Hematopoietic multipotent progenitor cell treated with erythropoietin and hydrocortisone succinate and interleukin-3 and kit ligand, for 6 days (in vitro differentiated cells): ENCODE data around the gene UBASH3A.
"Not testable (repeated sequence)": the region's sequence is repeated elsewhere in the genome, so short reads cannot be mapped to it uniquely, and the experiment has no call there.

Experiments used
- DNase-seq: peaks from one replicate; pipeline ENCODE4 v3.0.0-alpha.2; 2015

The UBASH3A gene

DNA sequence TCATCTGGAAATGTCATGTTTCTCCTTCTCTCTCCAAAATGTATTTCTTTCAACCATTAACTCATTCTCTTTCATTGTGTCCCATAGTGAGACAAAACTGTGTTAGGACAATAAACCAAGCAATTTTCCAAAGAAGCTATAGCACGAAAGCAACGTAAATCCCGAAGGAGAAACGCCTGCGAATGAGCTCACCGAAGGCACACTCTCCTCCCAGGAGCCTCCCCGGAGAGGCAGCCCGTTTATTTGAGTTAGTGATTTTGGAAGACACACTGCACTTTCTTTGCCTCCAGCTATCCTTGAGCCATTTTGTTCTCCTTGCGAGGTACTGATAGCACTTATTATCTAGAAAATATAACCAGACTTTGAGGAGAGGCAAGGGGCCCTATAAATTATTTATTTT is 51.1 kb downstream of the UBASH3A start:
- no peak for DNase-seq

DNA sequence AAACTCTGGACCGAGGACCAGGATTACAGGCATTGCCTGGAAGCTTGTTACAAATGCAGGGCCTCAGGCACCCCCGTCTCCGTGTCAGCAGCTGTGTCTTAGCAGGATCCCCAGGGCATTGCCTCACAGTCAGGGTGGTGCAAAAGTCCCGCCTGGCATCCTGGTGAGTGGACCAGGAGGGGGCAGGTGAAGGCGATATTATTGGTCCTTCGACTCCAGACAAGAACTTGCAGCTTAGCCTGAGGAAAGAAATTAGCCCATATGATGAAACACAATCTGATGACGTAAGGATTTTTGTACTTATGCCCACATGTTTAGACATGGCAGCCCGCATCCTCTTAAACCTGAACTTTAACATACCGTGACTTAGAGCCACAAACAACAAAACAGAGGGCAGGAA is 51.5 kb downstream of the UBASH3A start:
- DNase-seq, result no peak

DNA sequence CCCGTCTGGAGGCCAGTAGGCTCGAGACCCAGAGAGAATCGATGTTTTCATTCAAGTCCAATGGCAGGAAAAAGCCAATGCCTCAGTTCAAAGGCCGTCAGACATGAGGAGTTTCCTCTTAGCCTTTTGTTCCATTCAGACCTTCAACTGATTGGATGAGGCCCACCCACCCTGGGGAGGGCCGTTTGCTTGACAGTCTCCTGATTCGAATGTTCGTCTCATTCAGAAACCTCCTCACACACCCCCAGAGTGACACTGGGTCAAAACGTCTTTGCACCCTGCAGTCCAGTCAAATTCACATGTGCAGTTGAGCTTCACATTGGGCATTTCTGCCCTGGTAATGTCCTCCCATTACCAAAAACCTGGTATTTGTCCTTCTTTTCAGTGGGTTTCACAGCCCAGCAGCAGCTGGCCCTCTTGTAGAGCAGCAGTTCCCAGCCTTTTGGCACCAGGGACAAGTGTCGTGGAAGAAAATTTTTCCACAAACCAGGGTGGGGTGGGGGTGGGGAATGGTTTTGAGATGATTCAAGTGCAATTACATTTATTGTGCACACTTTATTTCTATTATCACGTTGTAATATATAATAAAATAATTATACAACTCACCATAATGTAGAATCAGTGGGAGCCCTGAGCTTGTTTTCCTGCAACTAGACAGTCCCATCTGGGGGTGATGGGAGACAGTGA is 52.2 kb downstream of the UBASH3A start:
- DNase-seq, result no peak

- no peak for DNase-seq
Observed at GRCh38 chr21:42456457-42456856, 52.8 kb downstream of the UBASH3A start.

GRCh38 chr21:42459082-42459460 is 55.4 kb downstream of the UBASH3A start:
- DNase-seq, result no peak

DNA sequence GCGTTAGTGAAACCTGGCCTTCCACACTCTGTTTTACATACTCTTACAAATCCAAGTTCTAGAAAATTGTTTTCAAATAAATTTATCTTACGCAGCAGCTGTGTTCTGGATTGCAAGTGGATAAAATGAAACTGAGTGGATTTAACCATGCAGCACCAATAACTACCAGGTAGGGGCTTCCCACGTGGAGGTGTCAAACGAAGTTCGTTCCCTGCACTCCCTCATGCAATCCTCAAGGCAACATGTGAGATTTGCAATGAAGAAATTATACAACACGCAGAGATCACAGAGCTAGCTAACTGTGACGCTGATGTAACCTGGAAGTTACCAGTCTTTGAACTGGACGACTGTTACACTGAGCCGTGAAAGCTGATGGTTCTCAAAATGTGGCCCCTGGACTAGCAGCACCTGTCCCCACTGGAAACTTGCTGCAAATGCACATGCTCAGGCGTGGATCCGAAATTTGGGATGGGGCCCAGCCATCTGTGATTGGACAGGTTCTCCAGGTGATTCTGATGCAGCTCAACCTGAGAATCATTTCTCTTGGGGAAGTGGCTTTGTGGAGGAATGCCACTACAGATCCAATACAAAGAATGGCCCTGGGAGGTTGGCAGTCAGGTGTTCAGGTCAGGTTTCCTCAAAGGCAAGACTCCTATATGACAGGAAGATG is 56.0 kb downstream of the UBASH3A start:
- DNase-seq, result no peak

GRCh38 chr21:42460391-42461184 is 56.9 kb downstream of the UBASH3A start:
- no peak for DNase-seq

GRCh38 chr21:42461185-42461520 is 57.5 kb downstream of the UBASH3A start:
- DNase-seq, result no peak

- DNase-seq, result no peak
Observed at GRCh38 chr21:42461881-42462877, 58.5 kb downstream of the UBASH3A start.

GRCh38 chr21:42463861-42464515 is 60.3 kb downstream of the UBASH3A start:
- peak; percentile 67 for DNase-seq

DNA sequence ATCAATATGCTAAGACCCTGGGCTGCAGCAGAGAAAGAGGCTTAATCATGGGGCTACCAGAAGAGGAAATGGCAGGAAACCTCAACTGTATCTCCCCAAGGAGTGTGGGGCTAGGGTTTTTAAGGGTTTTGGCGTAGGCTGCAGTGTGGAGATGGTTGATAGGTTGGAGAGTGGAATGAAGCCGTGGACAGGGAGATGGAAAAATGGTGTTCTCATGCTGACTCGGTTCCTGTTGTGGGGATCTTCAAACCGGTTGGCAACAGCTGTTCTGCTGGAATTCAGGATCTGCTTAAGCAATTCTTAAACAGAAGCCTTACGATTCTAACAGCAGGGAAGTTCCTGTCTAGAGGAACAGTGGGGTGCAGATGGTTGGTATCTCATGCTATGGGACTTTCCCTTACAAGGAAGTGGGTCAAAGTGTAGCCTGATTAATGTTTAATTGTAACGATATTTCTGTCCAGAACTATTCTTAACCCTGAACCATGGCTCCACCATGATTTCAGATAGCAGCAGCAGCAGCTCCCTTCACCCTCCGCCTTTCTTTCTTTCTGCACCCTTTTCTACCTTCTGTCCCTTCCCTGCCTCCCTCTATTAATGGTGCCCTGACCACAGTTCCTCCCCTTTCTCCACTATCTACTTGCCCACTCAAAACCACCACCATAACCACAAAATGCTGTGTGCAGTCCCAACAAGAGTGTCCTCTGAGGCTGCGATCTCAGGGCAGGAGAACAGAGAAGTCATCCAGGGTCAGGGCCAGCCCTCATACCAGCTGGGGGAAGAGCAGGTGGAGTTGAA is 61.5 kb downstream of the UBASH3A start:
- DNase-seq, result peak; percentile 91

DNA sequence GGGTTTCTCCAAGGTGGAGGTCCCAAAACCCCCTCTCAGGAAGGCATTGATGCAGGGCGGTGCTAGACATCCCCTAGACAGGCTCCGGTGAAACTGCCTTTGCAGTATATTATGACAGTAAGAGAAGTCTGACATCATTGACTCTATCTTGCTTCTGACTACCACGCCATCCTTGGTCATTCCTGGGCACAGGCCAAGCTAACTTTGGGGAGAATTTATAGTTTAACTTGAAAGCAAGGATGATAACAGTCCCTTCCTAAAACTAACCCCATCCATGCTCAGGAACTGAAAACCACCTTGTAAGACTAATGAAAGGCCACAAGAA is 62.1 kb downstream of the UBASH3A start:
- DNase-seq, result no peak

- DNase-seq, result no peak
Observed at GRCh38 chr21:42466700-42467099, 63.0 kb downstream of the UBASH3A start.

DNA sequence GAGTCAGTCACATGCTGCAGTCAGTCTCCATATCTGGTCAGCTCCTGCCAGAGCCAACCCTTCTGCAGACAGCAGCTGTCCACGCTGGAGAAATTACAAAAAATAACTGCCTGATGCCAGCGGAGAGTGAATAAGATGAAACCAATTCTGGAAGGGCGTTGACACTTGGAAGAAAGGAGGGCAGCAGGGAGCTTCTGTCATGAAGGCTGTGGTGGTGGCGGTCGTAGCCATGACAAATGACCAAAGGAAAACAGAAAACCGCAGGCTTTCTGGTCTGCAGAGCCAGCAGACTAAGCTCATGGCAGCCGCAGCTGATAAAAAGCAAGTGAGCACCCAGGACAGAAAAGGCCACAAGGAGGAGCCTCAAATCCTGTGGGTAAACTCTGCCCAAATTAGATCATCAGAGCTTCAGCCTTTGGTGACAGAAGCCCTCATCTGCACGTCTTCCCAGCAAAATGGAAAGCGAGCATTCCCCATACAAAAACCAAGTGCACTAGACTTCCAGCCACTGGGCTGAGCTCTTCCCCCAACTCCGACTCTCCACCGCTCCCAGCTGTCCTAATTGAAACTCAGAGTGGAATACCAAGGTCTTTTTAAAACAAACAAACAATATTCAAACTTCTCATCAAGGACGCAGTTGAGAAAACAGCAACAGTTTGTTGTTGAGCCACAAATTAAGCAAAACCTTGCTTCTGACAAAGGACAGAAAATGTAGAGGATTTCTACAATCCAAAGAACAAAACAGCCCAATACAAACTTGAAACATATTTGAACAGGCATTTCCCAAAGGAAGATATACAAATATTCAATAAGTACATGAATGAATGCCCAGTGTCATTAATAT is 63.7 kb downstream of the UBASH3A start:
- DNase-seq, result peak; percentile 93

- peak; percentile 66 for DNase-seq
Observed at GRCh38 chr21:42468491-42469131, 64.9 kb downstream of the UBASH3A start.

DNA sequence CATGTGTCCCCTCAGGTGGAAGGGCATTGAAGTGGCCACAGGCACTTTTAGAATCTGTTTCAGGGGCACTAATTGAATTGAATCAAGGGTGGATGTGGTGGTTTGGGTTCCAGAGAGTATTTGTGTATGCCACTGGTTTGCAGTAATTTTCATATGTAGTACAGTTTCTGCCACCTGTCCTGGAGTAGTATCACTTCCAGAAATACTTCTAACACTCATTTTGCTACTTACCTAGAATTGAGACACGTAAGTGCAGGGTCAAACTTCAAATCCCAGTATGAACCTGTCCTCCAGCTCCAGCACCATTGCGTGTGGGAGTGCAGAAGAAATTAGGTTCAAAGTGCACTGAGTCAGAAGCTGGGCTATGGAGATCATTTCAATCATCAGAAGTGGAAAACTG is 65.6 kb downstream of the UBASH3A start:
- DNase-seq, result no peak

GRCh38 chr21:42469726-42470125 is 66.0 kb downstream of the UBASH3A start:
- not testable (repeated sequence) for DNase-seq

DNA sequence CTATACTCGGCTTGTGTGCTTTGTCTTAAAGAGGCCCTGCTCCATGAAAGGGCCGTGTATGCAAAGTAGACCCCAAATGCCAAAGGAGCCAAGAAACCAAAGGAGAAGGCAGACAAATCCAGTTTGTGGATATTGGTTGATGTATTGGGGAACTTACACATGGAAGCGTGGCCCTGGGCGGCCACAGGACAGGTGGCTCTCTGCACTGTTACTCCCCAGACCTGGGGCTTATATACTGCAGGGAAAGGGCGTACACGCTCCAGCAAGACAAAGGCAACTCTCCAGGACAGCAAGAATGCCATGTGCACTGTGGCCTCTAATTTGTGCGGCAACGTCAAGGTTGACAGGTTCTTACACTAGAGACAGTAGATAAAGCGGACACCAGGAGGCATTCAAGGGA is 67.5 kb downstream of the UBASH3A start:
- DNase-seq, result no peak

DNA sequence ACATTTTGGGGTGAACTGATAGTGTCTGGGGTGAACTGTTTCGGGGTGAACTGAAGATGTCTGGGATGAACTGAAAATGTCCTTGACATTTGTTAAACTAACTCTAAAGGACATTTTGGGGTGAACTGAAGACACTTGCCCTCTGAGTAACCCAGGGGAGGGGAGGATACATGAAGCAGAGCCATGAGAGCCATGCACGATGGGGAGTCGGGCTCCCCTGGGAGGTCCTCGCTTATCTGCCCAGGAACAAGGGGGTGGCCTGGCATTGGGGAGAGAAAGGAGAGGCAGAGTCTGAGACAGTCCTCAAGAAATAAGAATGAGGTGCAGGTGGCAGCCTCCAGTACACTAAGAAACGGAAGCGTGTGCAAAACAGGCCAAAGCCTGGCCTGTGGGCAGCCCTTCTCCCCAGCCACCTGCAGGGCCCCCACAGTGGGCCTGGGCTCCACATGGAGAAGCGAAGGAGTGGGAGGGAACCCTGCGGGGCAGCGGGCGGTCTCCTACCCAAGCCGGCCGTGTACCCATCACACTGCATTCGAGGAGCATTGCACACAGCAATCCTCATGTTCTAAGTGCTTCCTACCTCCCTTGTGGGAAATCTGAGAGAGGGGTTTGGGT is 68.1 kb downstream of the UBASH3A start:
- DNase-seq, result no peak

DNA sequence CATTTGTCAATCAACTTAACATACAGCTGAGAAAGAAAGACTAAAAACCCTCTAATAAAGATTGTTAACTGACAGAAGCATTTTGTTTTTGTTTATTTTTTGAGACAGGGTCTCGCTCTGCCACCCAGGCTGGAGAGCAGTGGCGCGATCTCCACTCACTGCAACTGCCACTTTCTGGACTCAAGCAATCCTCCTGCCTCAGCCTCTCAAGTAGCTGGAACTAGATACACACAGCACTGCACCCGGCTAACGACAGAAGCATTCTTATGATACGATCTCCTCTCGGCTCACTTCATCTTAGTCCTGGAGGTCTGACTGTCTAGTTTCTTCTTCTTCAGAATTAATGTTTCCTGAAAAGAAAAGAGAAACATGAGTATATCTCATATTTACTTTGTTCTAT is 68.8 kb downstream of the UBASH3A start:
- no peak for DNase-seq
